ENCODE results near the gene ZNF436.

The ZNF436 gene

DNA sequence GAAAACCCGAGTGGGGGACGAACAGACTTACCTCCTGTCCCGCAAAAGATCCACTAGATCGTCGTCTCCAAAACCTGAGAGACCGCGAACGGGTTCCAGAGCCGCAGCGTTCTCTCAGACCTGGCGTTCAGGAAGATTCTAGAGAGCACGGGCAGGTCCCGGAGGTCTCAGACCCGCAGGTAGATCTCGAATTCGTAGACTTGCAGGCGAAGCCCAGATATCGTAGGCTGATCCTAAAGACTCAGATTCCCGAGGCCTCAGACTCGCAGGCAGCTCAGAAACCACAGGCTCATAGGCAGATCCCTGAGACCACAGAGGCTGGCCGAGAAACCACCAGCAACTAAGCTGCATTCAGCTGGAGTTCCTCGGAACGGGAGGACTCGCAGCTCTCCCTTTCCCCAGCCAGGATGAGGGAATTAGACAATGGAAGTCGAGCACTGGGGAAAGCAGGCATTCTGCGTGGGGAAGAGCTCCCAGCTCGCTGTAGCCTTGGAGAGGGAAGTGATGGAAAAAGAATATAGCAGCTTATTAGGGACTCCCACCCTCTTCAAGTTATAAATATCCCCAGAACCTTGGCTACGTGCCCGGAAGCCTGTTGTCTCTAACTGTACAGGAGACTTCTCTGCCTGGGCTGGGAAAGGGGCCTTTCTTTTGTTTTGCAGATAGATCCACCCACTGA lies at the start of gene ZNF436:
Gene ZNF436 (minus strand): TSS at position 502 of the 679 bp plus-strand sequence. CDS start 1,831 bp downstream, outside the sequence.
- peak in 1 of 2 donors; percentile 17 for DNase-seq

DNA sequence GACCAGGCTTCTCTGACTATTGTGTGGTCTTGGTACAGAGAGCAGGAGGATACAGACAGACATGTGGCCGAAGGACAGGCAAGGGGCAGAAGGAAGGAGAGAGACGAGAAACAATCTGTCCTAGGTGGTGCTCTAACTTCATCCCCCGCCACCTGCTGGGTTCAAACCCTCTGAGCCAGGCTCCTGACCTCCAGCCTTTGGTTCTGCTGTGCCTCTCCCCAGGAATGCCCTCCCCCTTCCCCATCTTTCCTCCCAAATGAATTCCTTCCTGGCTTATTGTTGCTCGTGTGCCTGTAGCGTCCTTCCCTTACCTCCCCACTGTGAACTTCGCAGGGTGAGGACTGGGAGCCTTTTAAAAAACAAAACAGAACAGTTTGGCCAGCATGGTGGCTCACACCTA lies 49.5 kb upstream of the ZNF436 start:
- no peak for DNase-seq

DNA sequence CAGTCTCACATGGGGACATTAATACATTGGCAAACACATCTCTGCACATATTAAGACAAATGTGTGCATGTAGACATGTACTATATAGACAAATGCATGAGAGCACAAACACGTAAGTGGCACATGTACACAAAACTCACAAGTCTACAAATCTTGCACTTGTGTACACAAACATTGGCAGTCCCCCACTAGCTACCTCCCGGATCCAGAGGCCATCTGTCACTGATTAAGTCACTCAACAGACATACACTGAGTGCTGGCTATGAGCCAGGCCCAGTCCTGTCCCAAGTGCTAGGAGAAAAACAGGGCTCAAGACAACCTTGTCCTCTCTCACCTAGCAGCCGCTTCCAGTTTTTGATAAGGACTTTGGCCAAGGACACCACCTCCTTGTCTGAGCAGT lies 47.9 kb upstream of the ZNF436 start:
- DNase-seq, result no peak

DNA sequence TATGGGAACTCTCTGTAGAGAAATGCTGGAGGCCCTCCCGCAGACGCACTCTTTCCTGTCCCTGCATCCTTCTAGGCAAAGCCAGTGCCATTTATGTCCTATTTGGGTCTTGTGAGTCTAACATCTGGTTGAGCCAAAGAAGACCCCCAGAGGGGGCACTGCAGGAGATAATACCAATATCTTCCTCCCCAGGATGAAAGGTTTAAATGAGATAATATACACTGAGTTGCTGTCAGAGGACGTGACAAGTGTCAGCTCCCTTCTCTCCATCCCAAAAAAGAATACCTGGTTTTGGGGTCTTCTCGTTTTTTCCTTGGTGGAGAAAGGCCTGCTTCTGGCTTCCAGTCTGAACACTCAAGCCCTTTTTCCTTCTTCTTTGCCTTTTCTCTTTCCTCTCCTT lies 47.3 kb upstream of the ZNF436 start:
- DNase-seq, result no peak

DNA sequence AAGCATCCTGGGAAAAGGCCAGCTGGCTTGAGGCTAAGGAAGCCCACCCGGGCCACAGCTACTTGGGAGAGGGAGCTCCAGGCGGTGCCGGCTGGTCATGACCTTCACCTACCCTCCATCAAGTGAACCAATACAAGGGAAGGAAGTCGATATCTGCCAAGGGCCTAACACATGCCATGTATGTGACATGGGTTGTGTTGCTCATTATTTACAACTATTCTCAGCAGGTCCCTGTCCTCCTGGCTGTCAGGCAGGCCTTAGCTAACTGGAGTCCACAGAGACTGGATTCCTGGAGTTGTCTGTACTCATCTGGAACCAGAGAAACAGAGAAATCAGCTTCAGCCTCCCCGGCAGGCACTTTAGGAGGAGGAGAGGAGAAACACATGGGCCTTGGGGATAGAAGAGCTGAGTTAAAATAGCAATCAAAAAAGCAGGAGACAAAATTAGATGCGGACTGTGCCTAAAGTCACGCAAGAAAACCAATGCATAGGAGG lies 39.2 kb upstream of the ZNF436 start:
- no peak for DNase-seq

DNA sequence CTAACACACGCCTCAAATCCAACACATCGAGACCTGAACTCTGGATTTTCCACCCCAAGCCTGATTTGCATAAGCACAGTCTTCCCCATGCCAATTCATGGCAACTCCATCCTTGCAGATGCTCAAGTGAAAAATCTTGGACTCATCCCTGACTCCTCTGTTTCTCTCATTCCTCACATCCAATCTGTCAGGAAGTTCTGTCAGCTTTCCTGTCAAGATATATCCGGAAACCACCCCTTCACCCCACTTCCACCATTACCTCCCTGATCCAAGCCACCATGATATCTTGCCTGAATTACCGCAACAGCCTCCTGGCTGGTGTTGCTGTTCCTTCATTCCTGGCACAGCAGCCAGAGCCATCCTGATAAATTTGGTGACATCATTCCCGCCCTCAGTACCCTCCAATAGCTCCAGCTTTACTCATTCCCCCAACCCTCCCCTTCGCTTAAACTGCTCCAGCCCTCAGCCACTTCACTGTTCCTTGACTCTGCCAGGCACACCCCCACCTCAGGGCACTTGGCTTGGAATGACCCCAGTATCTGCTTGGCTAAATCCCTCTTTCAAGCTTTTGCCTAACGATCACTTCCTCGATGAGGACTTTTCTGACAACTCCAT lies 37.5 kb upstream of the ZNF436 start:
- no peak for DNase-seq

DNA sequence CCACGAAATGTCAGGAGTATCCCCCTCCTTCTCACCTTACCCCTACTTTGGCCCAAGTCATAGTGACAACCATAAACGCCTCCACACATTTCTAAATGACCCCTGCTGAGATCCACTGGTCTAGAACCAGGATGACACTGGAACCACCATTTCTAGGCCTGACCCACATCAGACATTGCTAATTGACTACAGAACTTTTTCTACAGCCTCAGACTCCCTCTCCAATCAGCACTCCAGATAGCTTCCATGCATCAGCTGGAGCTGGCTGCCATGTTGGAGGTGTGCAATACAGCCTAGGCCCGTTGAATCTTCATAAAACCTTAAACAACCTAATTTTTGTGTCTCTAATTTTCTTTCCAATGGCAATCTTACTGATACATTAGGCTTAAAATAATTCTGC lies 36.3 kb upstream of the ZNF436 start:
- no peak for DNase-seq

DNA sequence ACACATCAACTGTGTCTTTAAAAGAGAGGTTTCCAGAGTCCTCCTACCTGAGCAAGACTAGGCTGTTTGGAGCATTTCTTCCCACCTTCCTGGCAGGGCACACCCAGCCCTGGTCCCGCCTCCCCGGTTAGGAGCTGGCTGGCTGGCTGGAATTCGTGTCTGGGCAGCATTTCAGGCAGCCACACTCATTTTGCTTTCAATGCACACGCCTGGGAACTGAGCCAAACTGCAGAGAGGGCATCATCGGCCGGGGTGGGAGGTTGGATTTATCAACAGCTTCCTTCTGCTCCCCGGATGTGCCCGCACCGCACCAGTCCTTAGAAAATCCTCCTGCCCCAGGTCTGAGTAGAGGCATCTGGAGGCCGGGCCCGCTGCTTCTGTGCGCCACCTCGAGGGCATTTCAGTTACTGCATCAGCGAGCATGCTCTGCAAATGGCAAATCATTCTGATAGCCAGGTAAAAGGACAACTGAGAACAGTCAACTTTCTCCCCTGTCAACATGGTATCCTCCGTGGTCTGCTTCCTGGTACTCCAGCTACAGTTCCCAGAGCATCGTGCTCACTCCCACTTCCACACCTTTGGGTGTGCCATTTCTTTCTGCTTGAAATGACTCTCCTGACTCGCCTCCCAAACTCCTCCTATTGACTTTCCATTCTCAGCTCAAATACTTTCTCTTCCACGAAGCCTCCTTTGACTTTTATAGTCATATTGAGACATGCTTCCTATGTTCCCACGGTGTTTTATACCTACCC lies 34.3 kb upstream of the ZNF436 start:
- DNase-seq, result peak; percentile 72 to 76

DNA sequence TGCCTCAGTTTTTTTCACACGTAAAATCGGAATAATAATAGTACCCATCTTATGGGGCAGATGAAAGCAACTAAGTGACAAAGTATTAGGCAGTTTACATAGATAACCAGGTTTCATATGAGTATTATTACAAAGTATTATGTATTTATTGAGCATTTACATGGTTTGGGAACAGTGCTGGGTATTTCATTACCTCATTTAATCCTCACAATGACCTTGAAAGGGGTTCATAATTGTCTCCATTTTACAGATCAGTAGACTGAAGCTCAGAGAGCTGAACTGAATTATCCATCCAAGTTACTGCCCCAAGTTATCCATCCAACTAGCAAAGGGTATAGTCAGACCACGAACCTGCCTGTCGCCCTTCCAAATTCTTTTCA lies 33.7 kb upstream of the ZNF436 start:
- no peak for DNase-seq

DNA sequence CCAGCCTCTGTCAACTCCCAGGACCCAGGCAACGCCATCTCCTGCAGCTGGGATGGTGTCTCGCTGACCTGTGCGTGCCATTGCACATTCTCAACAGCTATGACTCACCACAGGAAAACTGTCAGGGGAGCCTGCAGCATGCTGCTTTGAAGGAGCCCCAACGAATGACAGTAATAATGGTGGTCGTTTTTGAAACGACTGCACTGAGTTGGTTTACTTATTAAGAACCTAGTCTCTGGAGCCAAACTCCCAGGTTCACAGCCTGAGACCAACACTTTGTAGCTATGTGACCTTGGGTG lies 33.4 kb upstream of the ZNF436 start:
- no peak for DNase-seq

DNA sequence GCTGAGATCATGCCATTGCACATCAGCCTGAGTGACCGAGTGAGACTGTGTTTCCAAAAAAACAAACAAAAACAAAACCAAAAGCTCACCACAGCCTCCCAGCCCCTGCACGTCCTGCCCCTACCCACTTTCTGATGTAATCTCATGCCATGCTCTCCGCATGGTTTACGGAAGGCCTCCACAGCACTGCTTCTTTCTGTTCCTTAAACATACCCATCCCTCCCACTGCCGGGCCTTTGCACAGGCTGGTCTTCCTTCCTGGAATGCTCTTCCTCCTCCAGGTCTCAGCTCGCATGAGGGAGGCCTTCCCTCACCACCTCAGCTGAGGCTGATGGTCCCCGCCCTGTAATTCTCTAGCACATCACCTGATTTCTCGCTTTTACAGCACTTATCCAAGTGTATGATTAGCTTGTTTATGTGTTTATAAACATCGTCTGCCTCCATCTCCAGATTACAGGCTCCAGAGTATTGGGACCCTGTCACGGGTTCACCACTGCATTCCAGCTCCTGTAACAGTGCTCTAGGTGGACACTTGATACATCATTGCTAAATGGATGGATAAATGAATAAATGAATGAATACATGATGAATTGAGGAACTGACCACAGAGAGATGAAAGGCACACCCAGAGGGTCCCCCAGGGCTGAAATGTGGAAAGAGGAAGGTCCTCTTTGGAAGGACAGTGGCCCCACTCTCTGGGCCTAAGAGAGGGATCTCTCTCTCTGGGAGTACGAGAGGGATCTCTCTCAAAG lies 32.8 kb upstream of the ZNF436 start:
- peak in 1 of 2 donors; percentile 26 for DNase-seq

DNA sequence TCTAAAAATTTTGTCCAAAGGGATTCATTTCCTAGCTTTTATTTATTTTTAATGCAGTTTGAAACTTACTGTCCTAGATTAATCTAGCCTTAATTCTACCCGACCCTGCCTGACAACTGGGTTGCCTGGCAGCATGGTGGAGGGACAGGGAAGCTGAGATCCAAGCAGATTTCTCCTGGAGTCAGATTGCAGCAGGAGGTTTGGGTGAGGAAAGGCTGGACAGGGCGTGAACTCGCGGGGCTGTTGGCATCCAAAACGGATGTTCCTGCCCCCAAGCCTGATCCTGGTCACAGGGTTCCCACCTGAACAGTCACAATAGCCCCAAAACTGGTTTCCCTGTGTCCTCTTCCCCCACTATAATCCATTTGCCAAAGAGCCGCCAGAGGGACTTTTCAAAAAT lies 31.7 kb upstream of the ZNF436 start:
- DNase-seq, result no peak

DNA sequence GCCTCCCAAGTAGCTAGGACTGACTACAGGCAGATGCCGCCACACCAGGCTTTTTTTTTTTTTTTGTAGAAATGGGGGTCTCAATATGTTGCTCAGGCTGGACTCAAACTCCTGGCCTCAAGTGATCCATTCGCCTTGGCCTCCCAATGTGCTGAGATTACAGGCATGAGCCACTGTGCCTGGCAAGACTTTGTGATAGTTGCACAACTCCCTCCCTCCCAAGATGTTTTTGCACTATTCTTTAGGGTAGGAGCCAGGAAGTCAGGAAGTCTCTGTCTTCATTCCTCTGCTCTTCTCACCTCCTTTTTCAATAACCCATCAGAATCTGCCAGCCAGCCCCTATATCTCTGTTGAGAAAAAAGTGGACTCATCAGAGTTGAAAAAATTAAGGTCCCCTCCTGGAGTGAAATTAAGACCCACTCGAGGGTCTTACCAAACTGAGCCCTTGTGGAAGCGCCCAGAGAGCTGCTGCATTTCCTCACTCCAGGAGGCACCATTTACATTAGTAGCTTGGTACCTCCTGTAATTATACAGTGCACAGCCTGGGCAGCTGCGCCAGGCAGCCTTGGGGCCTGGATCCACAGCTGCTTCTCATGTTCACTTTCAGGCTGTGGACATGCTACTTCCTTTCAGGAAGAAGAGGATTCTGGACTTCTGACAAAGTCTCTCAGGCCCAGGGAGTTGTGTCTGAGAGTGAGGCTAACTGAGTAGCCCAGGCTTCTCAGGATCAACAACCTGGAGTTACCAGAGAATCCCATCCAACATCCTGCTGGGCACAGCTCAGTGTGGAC lies 30.9 kb upstream of the ZNF436 start:
- no peak for DNase-seq

DNA sequence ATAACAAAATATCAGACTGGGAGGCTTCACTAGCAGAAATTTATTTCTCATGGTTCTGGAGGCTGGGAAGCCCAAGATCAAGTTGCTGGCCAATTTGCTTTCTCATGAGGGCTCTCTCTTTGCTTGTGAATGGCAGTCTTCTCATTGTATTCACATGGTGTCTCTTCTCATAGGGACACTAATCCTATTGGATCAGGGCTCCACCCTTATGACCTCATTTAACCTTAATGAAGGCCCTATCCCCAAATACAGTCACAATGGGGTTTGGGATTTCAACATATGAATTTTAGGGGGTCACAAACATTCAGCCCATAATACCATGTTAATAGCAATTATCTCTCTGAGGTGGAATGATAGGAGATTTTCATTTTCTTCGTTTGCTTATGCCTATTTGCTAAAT lies 29.6 kb upstream of the ZNF436 start:
- DNase-seq, result no peak

DNA sequence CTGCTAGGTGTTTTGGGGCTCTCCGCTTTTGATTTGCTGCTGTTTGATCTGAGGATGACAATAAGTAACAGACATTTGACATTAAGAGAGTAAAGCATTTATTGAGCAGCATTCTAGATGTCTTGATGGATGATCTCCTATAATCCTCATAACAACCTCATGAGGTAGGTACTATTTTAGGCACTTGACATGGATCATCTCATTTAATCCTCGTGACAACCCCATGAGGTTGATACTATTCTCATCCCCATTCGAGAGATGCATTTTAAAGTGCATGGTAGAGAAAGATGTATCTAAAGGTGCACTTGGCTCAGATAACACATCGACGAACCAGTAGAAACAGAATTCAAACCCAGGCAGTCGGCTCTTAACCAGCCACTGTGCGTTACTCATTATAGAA lies 28.3 kb upstream of the ZNF436 start:
- no peak for DNase-seq

DNA sequence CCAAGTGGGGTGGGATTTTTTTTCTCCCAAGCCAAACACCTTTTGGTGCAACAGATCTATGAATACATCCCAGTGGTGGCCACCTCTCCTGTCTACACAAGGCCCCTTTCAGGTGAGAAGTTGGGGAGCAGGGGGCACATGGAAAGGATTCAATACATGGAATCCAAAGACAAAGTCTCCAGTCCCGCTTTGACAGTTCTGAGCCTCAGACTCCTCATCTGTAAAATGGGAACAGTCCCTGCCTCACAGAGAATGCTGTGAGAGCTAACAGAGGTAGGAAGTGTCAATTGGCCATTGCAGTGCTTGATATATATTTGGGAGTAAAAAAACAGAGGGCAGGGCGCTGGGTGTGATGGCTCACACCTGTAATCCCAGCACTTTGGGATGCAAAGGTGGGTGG lies 26.7 kb upstream of the ZNF436 start:
- DNase-seq, result no peak

DNA sequence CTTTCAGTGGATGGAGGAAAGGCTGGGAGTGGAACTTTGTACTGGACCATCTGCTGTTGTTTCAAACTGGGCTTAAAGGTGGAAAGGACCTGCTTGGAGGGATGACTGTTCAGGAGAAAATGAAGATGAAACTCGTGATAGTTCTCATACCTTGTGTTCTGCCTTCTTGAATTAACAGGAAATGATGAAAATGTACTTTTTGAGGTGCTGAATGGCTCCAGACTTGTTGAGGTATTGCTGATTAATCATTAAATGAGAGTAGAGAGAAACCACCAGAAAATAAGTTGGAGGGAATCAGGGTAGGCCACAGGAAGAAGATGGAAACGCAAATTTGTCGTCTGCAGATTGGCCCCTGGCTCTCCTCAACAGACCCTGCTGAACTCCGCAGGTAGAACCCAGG lies 26.2 kb upstream of the ZNF436 start:
- no peak for DNase-seq

DNA sequence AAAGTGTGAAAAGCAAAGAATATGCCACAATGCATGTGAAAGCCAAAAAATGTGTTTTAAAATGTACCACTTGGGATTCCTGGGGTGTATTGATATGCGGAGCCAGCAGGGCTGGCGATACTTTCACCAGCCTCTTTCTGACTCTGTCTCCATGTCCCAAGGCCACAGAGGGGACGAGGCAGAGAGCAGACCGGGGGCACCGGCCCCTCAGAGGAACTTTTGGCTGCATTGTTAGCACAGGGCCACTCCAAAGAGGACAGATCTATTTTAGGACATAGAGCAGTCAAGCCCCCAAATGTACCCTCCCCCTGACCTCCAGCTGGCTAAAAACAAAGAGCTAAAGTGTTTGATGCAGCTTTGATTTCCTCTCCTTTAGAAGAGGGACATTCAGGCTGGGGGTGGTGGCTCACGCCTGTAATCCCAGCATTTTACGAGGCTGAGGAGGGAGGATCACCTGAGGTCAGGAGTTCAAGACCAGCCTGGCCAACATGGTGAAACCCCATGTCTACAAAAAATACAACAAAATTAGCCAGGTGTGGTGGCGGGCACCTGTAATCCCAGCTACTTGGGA lies 25.6 kb upstream of the ZNF436 start:
- DNase-seq, result no peak

DNA sequence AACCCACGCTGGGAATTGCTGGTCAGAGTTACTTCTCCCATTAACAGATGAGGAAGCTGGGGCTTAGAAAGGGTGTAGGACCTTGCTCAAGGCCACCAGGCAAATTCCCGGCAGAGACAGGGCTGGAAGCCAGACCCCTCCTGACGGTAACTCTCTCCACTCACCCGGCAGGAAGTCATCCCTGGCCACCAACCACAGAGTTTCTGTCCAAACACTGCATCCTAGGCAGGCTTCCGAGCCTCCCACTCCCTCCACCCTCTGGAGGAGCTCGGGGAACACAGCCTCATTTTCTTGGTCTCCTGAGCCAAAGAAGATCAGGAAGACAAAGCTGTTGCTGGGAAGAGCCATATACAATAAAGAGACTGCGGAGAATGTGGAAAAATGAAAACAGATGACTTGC lies 25.0 kb upstream of the ZNF436 start:
- DNase-seq, result no peak

DNA sequence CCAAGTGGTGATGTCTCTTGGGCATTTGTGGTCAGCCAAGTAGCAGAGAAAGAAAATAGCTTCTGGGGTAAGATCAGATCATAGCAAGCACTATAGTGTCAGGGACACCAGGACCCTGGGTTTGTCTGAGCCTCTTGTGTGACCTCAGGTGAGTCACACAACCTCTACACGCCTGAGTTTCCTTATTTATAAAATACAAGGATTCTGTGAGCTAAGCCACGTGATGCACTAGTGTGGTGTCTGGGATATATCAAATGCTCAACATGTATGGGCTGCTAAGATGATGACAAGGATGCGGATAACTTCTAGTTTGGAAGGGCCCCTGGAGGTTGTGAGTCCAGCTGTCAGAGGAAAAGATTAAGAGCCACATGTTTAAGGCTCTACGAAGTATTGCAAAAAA lies 24.5 kb upstream of the ZNF436 start:
- DNase-seq, result no peak

DNA sequence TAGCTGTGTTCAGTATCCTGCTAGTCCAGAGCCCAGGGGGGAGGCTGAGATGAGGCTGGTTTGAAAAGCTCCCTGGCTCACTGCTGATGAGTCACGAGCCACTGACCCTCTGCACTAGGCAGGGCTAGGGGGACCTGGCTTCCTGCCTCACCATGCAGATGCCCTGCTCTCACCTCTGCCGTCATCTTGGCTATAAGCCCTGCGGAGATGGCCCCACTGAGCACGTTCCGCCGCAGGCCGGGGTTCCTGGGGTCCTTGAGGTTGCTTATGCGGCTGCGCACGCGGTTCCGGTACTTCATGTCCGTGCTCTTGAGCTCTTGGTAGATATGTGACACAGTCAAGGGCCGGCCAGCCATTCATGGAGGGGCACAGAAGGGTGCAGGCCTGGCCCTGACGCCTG lies 24.1 kb upstream of the ZNF436 start:
- no peak for DNase-seq

DNA sequence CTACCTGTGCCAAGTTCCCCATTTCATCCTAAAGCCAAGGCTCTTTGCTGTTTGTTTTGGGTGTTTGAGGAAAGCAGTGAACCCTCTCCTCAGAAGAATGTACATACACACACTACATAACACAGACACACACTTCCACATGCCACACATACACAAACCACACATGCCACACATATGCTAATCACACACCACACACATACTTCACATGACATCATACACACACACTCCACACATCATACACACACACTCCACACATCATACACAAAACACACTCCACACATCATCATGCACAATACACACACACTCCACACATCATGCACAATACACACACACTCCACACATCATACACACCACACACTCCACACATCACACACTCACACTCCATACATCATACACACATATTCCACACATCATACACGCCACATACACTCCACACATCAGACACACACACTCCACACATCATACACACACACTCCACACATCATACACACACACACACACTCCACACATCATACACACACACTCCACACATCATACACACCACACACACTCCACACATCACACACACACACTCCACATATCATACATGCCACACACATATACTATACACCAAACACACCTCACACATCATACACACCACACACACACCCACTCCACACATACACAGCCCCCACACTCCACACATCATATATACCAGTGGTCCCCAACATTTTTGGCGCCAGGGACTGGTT lies 22.7 kb upstream of the ZNF436 start:
- DNase-seq, result no peak

Data from CD4-positive, alpha-beta T cell treated with Interleukin-1 beta for 1 hour (primary cell).